HEK293T (cell line): ENCODE data around the gene FOXO1.

ENCODE experiments used
- CTCF ChIA-PET: fragments of 350-600 bp; formaldehyde crosslinking; extraction: SDS; loops from one replicate; lab custom pipeline; 2021; ENCODE audit warnings: antibody characterized with exemption, inconsistent platforms; lab: Yijun Ruan, JAX
- POLR2A ChIA-PET: fragments of 350-600 bp; formaldehyde crosslinking; extraction: SDS; loops from one replicate; lab custom pipeline; 2020; ENCODE audit warnings: antibody characterized with exemption, inconsistent platforms; lab: Yijun Ruan, JAX
- DNase-seq: peaks from one replicate; pipeline ENCODE4 v3.0.0; 2012; ENCODE audit warnings: mixed read lengths; ENCODE audit errors: extremely low spot score
- ARNT ChIP-seq: fragments of 450-650 bp; IDR thresholded peaks from 2 replicates; pipeline ENCODE4 v1.6.1; 2017; ENCODE audit warnings: mild to moderate bottlenecking
- BHLHE40 ChIP-seq: fragments of 450-650 bp; IDR thresholded peaks from 2 replicates; pipeline ENCODE4 v1.6.1; 2016; ENCODE audit warnings: mild to moderate bottlenecking, moderate library complexity, borderline replicate concordance
- CTBP1 ChIP-seq: fragments of 450-650 bp; IDR thresholded peaks from 2 replicates; pipeline ENCODE4 v1.6.1; 2016; ENCODE audit warnings: borderline replicate concordance
- ELF4 ChIP-seq: fragments of 450-650 bp; IDR thresholded peaks from 2 replicates; pipeline ENCODE4 v1.6.1; 2017; ENCODE audit warnings: antibody characterized with exemption
- FOXA1 ChIP-seq: fragments of 450-650 bp; IDR thresholded peaks from 2 replicates; pipeline ENCODE4 v1.6.1; 2016; ENCODE audit warnings: mild to moderate bottlenecking
- FOXK2 ChIP-seq: fragments of 450-650 bp; IDR thresholded peaks from 2 replicates; pipeline ENCODE4 v1.6.1; 2016; ENCODE audit warnings: mild to moderate bottlenecking
- FOXM1 ChIP-seq: fragments of 450-650 bp; IDR thresholded peaks from 2 replicates; pipeline ENCODE4 v1.6.1; 2017; ENCODE audit warnings: mild to moderate bottlenecking, borderline replicate concordance
- HDGF ChIP-seq: fragments of 450-650 bp; IDR thresholded peaks from 2 replicates; pipeline ENCODE4 v1.6.1; 2017; ENCODE audit warnings: antibody characterized with exemption, borderline replicate concordance
- L3MBTL2 ChIP-seq: fragments of 450-650 bp; conservative IDR thresholded peaks from 2 replicates; pipeline ENCODE4 v1.6.1; 2016; ENCODE audit warnings: mild to moderate bottlenecking
- LEF1 ChIP-seq: fragments of 450-650 bp; IDR thresholded peaks from 2 replicates; pipeline ENCODE4 v1.6.1; 2017; ENCODE audit warnings: mild to moderate bottlenecking, borderline replicate concordance
- NFRKB ChIP-seq: fragments of 450-650 bp; IDR thresholded peaks from 2 replicates; pipeline ENCODE4 v1.6.1; 2016; ENCODE audit warnings: mild to moderate bottlenecking, moderate library complexity
- PKNOX1 ChIP-seq: fragments of 450-650 bp; IDR thresholded peaks from 2 replicates; pipeline ENCODE4 v1.6.1; 2016
- SP1 ChIP-seq: fragments of 450-650 bp; IDR thresholded peaks from 2 replicates; pipeline ENCODE4 v1.6.1; 2017
- SUZ12 ChIP-seq: fragments of 450-650 bp; IDR thresholded peaks from 2 replicates; pipeline ENCODE4 v1.6.1; 2016; ENCODE audit warnings: mild to moderate bottlenecking
- TARDBP ChIP-seq: fragments of 450-650 bp; IDR thresholded peaks from 2 replicates; pipeline ENCODE4 v1.6.1; 2016
- ZNF384 ChIP-seq: fragments of 450-650 bp; IDR thresholded peaks from 2 replicates; pipeline ENCODE4 v1.6.1; 2016

Gene FOXO1

GRCh38 chr13:40676007-40676406 lies 9.6 kb upstream of the FOXO1 start:
- DNase-seq, result no peak
- TF ChIP-seq FOXK2 (no peak), HDGF (no peak), ARNT (no peak), CTBP1 (no peak), LEF1 (no peak), SP1 (no peak), FOXM1 (no peak), SUZ12 (no peak), PKNOX1 (no peak), NFRKB (no peak), ELF4 (no peak), ZNF384 (no peak), L3MBTL2 (no peak), TARDBP (no peak), BHLHE40 (no peak)
- ChIA-PET CTCF (no interaction called here), POLR2A (no interaction called here)

GRCh38 chr13:40673414-40673813 lies 7.0 kb upstream of the FOXO1 start:
- POLR2A ChIA-PET, result no interaction called here
- no peak for DNase-seq
- CTCF ChIA-PET, result no interaction called here
- TF ChIP-seq NFRKB (no peak), PKNOX1 (no peak), ZNF384 (no peak), L3MBTL2 (no peak), HDGF (no peak), CTBP1 (no peak)

- CTCF ChIA-PET, result no interaction called here
- TF ChIP-seq TARDBP (no peak), FOXA1 (no peak), LEF1 (no peak)
- POLR2A ChIA-PET, result interaction anchor here (0.6 kb wide), 1 partner anchor 9 kb away, joined by 3 read pairs; no protein-coding TSS in a partner anchor
- DNase-seq, result no peak
Observed at GRCh38 chr13:40672765-40673397, 6.4 kb upstream of the FOXO1 start.

- TF ChIP-seq ELF4 (no peak), NFRKB (no peak), BHLHE40 (no peak), PKNOX1 (0 out of 2 replicates have a peak, but pooled peaks have one; percentile 28), FOXM1 (no peak), ARNT (no peak), SUZ12 (no peak)
- POLR2A ChIA-PET, result interaction anchor here (0.6 kb wide), 1 partner anchor 8 kb away, joined by 3 read pairs; no protein-coding TSS in a partner anchor
- CTCF ChIA-PET, result no interaction called here
- peak; percentile 46 for DNase-seq
Observed at GRCh38 chr13:40671956-40672764, 5.7 kb upstream of the FOXO1 start.

GRCh38 chr13:40670307-40670706 lies 3.9 kb upstream of the FOXO1 start:
- POLR2A ChIA-PET, result no interaction called here
- DNase-seq, result no peak
- CTCF ChIA-PET, result no interaction called here

More at GRCh38 chr13:40670307-40670706, 3.9 kb upstream of the FOXO1 start:
- TF ChIP-seq PKNOX1 (no peak), CTBP1 (no peak), SUZ12 (no peak), SP1 (no peak), ARNT (no peak), FOXK2 (no peak), BHLHE40 (no peak)
